Measurements from ENCODE around the gene DDX39B.
"Not testable (repeated sequence)": the region's sequence is repeated elsewhere in the genome, so short reads cannot be mapped to it uniquely, and the experiment has no call there.

The DDX39B gene

DNA sequence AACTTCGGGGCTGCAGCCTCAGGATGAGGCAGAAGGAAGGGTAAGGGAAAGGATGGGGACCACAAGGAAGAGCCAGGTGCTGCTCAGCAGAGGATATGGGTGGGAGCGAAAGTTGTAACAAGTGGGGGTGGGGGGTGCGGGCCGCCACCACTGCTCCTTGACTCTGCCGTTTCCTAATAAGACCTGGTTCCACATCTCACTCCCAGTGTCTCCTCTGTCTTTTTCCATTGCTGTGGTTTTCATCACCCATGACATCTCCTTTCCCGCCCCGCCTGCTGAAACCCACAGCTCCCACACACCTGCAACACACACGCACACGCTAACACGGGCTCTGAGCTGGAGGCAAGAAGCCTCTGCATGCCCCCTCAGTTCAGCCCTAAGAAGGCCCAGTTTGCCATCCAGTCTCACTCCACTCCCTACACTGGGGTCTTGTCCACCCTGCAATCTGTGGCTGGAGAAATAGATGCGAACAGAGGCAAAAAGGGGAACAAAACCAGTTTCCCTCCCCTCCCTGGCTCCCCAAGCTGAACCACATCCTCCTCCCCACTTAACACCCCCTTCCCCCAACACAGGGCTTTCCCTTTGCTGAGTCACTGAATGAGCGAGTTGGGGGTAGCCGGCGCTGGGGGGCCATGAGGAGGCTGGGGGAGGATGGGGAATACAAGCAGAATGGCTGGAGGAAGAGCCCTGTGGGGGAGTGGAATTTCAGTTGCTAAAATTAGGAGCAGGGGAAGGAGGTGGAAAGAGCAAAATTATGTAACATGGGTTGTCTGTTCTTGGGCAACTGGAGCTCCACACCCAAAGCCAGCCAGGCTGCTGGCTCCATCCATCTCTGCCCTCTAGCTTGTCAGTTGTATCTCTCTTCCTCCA lies 17.1 kb upstream of the DDX39B start:
- Histone ChIP-seq H3K4me1 (ENCODE audit: control insufficient read depth, insufficient read depth, low read length) (peaks cover 4% of the 10 kb centered on the region), H3K27ac (ENCODE audit: low read length) (no peak overlapping the region)

DNA sequence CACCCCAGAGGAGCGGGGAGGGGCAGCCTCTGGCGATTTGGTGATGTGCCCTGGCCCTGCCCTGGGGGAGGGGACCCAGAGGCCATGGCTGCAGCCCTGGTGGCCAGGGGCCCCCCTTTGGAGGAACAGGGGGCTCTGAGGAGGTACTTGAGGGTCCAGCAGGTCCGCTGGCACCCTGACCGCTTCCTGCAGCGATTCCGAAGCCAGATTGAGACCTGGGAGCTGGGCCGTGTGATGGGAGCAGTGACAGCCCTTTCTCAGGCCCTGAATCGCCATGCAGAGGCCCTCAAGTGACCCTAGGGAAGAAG lies 16.5 kb upstream of the DDX39B start:
- Histone ChIP-seq H3K9ac (ENCODE audit: low read length in 2 of 2) (no peak overlapping the region), H3K4me1 (ENCODE audit: control insufficient read depth, insufficient read depth, low read length) (peaks cover 4% of the 10 kb centered on the region), H3K9me3 (ENCODE audit: control insufficient read depth in 2 of 2, low read length in 2 of 2) (no peaks in the 10 kb centered on the region), H3K27ac (ENCODE audit: low read length) (no peak overlapping the region), H3K36me3 (ENCODE audit: control insufficient read depth in 2 of 2, insufficient read depth in 2 of 2, low read length in 2 of 2) (peaks cover 28 to 30% of the 10 kb centered on the region in 2 donors), H3K4me3 (ENCODE audit: low read length in 2 of 2) (no peak overlapping the region), H3K27me3 (ENCODE audit: control insufficient read depth in 1 of 2, insufficient read depth in 2 of 2, low read length in 2 of 2) (no peaks in the 10 kb centered on the region)

More for the DNA sequence above, 17.1 kb upstream of the DDX39B start:
- Histone ChIP-seq H3K36me3 (ENCODE audit: control insufficient read depth in 2 of 2, insufficient read depth in 2 of 2, low read length in 2 of 2) (peaks cover 24 to 30% of the 10 kb centered on the region in 2 donors), H3K4me3 (ENCODE audit: low read length in 2 of 2) (no peak overlapping the region), H3K9me3 (ENCODE audit: control insufficient read depth in 2 of 2, low read length in 2 of 2) (no peaks in the 10 kb centered on the region), H3K9ac (ENCODE audit: low read length in 2 of 2) (no peak overlapping the region), H3K27me3 (ENCODE audit: control insufficient read depth in 1 of 2, insufficient read depth in 2 of 2, low read length in 2 of 2) (no peaks in the 10 kb centered on the region)

DNA sequence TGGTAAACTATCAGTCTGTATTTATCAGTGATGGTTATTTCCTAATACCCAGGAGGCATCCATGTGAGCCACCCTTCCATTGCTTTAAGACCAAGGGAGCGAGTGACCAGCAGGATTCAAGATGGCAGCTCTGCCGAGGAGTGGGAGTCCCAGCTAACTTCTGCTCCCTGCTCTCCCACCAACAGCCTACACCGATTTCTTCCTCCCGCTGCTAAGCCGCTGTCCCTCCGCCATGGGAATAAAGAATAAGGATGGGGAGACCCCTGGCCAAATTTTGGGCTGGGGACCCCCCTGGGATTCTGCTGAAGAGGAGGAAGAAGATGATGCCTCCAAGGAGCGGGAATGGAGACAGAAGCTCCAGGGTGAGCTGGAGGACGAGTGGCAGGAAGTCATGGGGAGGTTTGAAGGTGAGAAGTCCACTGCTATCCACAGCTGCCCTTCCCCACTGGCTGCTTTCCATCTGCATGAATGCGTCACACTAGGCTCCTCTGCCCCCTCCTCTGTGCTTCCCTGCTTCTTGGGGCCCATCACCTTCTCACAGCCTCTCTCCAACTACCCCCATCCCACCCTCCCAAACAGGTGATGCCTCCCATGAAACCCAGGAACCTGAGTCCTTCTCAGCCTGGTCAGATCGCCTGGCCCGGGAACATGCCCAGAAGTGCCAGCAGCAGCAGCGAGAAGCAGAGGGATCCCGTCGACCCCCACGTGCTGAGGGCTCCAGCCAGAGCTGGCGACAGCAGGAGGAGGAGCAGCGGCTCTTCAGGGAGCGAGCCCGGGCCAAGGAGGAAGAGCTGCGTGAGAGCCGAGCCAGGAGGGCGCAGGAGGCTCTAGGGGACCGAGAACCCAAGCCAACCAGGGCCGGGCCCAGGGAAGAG lies 15.9 kb upstream of the DDX39B start:
- H3K4me3 ChIP-seq (ENCODE audit: low read length in 2 of 2) = no peak overlapping the region
- H3K4me1 ChIP-seq (ENCODE audit: control insufficient read depth, insufficient read depth, low read length) = peaks cover 4% of the 10 kb centered on the region
- no peaks in the 10 kb centered on the region for H3K9me3 ChIP-seq (ENCODE audit: control insufficient read depth in 2 of 2, low read length in 2 of 2)
- H3K27ac ChIP-seq (ENCODE audit: low read length) = no peak overlapping the region
- no peaks in the 10 kb centered on the region for H3K27me3 ChIP-seq (ENCODE audit: control insufficient read depth in 1 of 2, insufficient read depth in 2 of 2, low read length in 2 of 2)
- peaks cover 28 to 30% of the 10 kb centered on the region in 2 donors for H3K36me3 ChIP-seq (ENCODE audit: control insufficient read depth in 2 of 2, insufficient read depth in 2 of 2, low read length in 2 of 2)
- H3K9ac ChIP-seq (ENCODE audit: low read length in 2 of 2) = no peak overlapping the region

DNA sequence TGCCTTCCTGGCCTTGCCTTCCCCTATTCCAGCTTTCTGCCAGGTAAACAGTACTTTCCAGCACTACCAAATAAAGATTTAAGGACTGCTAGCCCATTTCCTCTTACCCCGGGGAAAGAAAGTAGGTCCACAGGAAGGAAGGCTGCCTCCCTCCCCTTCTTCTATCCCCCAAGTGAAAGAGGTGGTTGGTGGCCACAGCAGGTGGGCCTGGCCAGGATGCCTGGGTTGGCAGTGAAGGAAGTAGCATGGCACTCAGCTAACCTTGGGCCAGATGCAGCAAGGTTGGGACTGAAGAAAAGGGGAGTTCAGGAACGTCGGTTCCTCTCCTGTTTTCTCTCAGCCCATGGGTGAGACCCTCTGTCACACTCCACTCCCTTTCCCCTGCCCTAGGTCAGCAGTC lies 14.5 kb upstream of the DDX39B start:
- H3K9me3 ChIP-seq (ENCODE audit: control insufficient read depth in 2 of 2, low read length in 2 of 2) = no peaks in the 10 kb centered on the region
- no peak overlapping the region for H3K4me3 ChIP-seq (ENCODE audit: low read length in 2 of 2)
- peaks cover 4% of the 10 kb centered on the region for H3K4me1 ChIP-seq (ENCODE audit: control insufficient read depth, insufficient read depth, low read length)
- no peak overlapping the region for H3K27ac ChIP-seq (ENCODE audit: low read length)
- no peak overlapping the region for H3K9ac ChIP-seq (ENCODE audit: low read length in 2 of 2)
- H3K27me3 ChIP-seq (ENCODE audit: control insufficient read depth in 1 of 2, insufficient read depth in 2 of 2, low read length in 2 of 2) = no peaks in the 10 kb centered on the region
- H3K36me3 ChIP-seq (ENCODE audit: control insufficient read depth in 2 of 2, insufficient read depth in 2 of 2, low read length in 2 of 2) = peaks cover 28 to 31% of the 10 kb centered on the region in 2 donors

DNA sequence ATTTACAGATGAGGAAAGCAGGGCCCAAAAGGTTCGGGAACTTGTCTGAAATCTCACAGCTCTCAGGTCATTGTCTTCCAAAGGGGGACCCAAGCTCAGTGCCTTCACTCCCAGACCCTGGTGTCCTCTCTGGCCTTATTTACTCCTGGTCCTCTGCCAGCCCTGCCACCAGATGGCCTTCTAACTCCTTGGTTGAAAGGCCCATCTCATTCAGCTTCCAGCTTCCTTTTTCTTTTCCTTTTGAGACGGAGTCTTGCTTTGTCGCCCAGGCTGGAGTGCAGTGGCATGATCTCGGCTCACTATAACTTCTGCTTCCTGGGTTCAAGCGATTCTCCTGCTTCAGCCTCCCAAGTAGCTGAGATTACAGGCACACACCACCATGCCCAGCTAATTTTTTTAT lies 9.6 kb upstream of the DDX39B start:
- H3K27ac ChIP-seq (ENCODE audit: low read length); H3K27me3 ChIP-seq (ENCODE audit: control insufficient read depth in 1 of 2, insufficient read depth in 2 of 2, low read length in 2 of 2); H3K4me3 ChIP-seq (ENCODE audit: low read length in 2 of 2); H3K9ac ChIP-seq (ENCODE audit: low read length in 2 of 2); H3K9me3 ChIP-seq (ENCODE audit: control insufficient read depth in 2 of 2, low read length in 2 of 2): not testable (repeated sequence)
- H3K4me1 ChIP-seq (ENCODE audit: control insufficient read depth, insufficient read depth, low read length) = peaks cover 14% of the 10 kb centered on the region
- H3K36me3 ChIP-seq (ENCODE audit: control insufficient read depth in 2 of 2, insufficient read depth in 2 of 2, low read length in 2 of 2) = peaks cover 4 to 14% of the 10 kb centered on the region in 2 donors

DNA sequence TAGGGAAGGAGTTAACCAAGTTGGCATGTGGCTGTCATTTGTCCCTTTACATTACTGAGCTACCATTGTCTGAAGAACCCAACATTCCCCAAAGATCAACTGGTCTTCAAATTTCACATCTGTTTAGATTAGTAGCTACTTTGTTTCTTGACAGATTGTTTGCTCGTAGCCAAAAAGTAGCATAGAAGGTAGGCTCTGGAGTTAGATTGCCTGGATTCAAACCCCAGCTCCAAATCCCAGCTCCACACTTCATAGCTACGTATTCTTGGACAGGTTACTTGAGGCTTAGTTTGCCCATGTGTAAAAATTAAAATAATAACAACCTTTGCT lies 6.7 kb upstream of the DDX39B start:
- Histone ChIP-seq H3K9ac (ENCODE audit: low read length in 2 of 2) (peak overlapping the region in 1 of 2 donors; percentile 84), H3K4me3 (ENCODE audit: low read length in 2 of 2) (peak overlapping the region in 1 of 2 donors; percentile 76), H3K36me3 (ENCODE audit: control insufficient read depth in 2 of 2, insufficient read depth in 2 of 2, low read length in 2 of 2) (peaks cover 2 to 8% of the 10 kb centered on the region in 2 donors), H3K27me3 (ENCODE audit: control insufficient read depth in 1 of 2, insufficient read depth in 2 of 2, low read length in 2 of 2) (no peaks in the 10 kb centered on the region), H3K9me3 (ENCODE audit: control insufficient read depth in 2 of 2, low read length in 2 of 2) (no peaks in the 10 kb centered on the region), H3K27ac (ENCODE audit: low read length) (peak overlapping the region; percentile 46), H3K4me1 (ENCODE audit: control insufficient read depth, insufficient read depth, low read length) (peaks cover 20% of the 10 kb centered on the region)

DNA sequence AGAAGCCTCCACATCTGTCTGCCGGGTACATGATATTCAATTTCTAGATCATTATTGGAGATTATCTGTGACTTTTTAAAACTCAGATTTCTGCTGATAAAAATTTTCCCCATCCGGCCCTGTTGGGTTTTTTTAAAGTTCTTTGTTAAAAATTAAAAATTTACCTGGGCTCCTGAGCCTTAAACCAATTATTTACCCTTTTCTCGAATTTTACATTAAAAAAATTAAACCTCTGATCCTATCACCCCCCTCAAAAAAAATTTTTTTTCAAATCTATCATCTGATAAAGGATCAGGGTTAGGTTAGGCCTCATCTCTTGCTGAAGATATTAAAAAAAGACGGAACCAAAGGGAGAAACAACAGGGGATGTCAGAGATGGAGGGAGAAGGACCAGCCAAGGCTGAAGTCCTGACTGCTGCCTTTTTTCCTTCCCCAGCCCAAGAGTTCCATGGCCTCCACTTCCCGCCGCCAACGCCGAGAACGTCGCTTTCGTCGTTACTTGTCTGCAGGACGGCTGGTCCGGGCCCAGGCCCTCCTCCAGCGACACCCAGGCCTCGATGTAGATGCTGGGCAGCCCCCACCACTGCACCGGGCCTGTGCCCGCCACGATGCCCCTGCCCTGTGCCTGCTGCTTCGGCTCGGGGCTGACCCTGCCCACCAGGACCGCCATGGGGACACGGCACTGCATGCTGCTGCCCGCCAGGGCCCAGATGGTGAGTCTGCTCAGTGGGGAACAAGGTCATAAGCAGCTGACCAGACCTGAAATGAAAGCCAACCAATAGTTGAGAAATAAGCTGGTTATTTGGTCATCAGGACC lies 6.1 kb upstream of the DDX39B start:
- H3K36me3 ChIP-seq (ENCODE audit: control insufficient read depth in 2 of 2, insufficient read depth in 2 of 2, low read length in 2 of 2) = peaks cover 0 to 8% of the 10 kb centered on the region in 2 donors

DNA sequence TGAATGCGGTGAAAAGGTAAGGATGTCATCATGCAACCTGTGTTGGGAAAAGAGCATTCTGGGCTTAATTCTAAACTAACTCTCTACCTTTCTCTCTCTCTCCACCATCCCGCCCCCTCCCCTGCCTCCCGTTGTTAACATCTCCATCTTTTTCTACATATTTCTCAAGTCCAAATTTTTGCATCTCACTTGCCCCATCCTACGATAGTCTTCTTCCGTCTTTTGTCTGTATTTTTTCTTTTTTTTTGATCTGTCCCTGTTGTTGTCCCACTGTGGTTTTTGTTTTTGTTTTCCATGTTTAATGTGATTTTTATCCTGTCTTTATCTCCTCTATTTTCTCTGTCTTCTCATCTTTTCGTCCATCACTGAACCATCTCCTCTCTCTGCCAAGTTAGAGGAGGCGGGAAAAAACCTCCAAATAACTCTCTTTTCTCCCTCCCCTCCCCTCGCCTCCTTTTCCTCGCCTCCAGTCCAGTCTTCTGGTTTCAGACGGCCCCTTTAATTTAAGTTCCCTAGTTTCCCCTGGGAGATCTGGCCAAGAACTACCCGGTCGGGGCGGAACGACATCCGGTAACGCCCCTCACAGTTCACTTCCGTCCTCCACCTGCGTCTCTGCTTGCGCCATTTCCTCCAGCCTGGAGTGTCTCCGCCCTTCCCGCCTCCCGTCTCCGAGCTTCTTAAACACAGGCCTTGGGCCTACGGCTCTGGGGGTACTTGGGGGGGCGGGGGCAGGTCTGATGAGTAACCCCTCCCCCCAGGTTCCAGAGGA lies 5.3 kb upstream of the DDX39B start, which contains the start of gene NFKBIL1:
NFKBIL1 (plus strand) TSS at position 651 of the 769 bp plus-strand sequence; CDS start at position 738, 87 bp downstream.
- Histone ChIP-seq H3K9me3 (ENCODE audit: control insufficient read depth in 2 of 2, low read length in 2 of 2) (no peaks in the 10 kb centered on the region), H3K27ac (ENCODE audit: low read length) (peak within 1 kb of the TSS; percentile 46), H3K4me1 (ENCODE audit: control insufficient read depth, insufficient read depth, low read length) (peaks cover 30% of the 10 kb centered on the region), H3K27me3 (ENCODE audit: control insufficient read depth in 1 of 2, insufficient read depth in 2 of 2, low read length in 2 of 2) (no peaks in the 10 kb centered on the region), H3K36me3 (ENCODE audit: control insufficient read depth in 2 of 2, insufficient read depth in 2 of 2, low read length in 2 of 2) (peaks cover 0 to 8% of the 10 kb centered on the region in 2 donors), H3K9ac (ENCODE audit: low read length in 2 of 2) (peak within 1 kb of the TSS; percentile 84 to 86), H3K4me3 (ENCODE audit: low read length in 2 of 2) (peak within 1 kb of the TSS; percentile 66 to 76)

More for the DNA sequence above, 6.1 kb upstream of the DDX39B start:
- H3K27me3 ChIP-seq (ENCODE audit: control insufficient read depth in 1 of 2, insufficient read depth in 2 of 2, low read length in 2 of 2) = no peaks in the 10 kb centered on the region
- peak overlapping the region; percentile 84 to 86 for H3K9ac ChIP-seq (ENCODE audit: low read length in 2 of 2)
- peak overlapping the region; percentile 54 to 76 for H3K4me3 ChIP-seq (ENCODE audit: low read length in 2 of 2)
- H3K4me1 ChIP-seq (ENCODE audit: control insufficient read depth, insufficient read depth, low read length) = peaks cover 22% of the 10 kb centered on the region
- H3K27ac ChIP-seq (ENCODE audit: low read length) = peak overlapping the region; percentile 46
- no peaks in the 10 kb centered on the region for H3K9me3 ChIP-seq (ENCODE audit: control insufficient read depth in 2 of 2, low read length in 2 of 2)

DNA sequence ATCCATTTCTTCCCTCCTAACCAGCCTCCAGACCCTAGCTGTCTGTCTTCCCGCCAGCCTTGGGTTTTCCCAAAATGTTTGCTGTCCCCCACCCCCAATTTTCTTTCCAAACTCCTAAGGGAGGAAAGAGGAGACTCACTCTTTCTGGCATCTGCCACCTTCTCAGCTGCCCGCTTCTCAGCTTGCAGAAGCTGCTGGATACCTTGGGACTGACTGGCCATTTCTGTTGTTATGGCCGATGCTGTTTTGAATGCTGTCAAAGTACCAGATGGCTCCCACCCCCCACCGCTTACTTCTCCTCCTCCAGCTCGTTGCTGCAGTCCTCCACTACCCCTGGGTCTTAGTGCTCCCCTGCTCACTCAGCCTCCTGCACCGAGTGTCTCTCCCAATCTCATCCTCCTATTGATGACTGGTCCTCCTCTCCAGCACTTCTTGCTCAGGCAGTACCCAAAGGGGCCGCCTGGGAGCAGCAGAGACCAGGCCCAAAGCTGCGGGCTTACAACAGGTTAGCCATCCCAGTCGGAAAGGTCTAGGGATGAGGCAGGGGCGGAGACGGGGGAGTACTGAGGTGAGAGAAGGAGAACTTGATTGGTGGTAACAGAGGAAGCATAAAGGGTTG lies 4.6 kb upstream of the DDX39B start, which contains the start of gene ATP6V1G2:
ATP6V1G2 (minus strand) TSS at position 270 of the 619 bp plus-strand sequence; CDS start at position 221, 49 bp downstream.
- H3K9me3 ChIP-seq (ENCODE audit: control insufficient read depth in 2 of 2, low read length in 2 of 2) = no peaks in the 10 kb centered on the region
- H3K4me1 ChIP-seq (ENCODE audit: control insufficient read depth, insufficient read depth, low read length) = peaks cover 30% of the 10 kb centered on the region
- peak within 1 kb of the TSS; percentile 84 to 86 for H3K9ac ChIP-seq (ENCODE audit: low read length in 2 of 2)

More for the DNA sequence above, 4.6 kb upstream of the DDX39B start, which contains the start of gene ATP6V1G2:
- no peaks in the 10 kb centered on the region for H3K27me3 ChIP-seq (ENCODE audit: control insufficient read depth in 1 of 2, insufficient read depth in 2 of 2, low read length in 2 of 2)
- peak within 1 kb of the TSS; percentile 46 for H3K27ac ChIP-seq (ENCODE audit: low read length)
- H3K4me3 ChIP-seq (ENCODE audit: low read length in 2 of 2) = peak within 1 kb of the TSS; percentile 66 to 76
- peaks cover 0 to 8% of the 10 kb centered on the region in 2 donors for H3K36me3 ChIP-seq (ENCODE audit: control insufficient read depth in 2 of 2, insufficient read depth in 2 of 2, low read length in 2 of 2)

Measured in stomach smooth muscle (tissue), 2 donors.